ENCODE measurements around the gene OLIG3. TPM values are rescaled to one million over a fixed set of nuclear protein-coding genes. Genes with fewer than 3 reads are reported as not detected.

The OLIG3 gene
- total and polyA plus RNA-seq, 2 of the 8 experiments (the other 6 are each of a cell fraction or from before 2014, with no cell fraction given), result 0.60 to 1.3 TPM

- no peak overlapping the region for H2BK20ac ChIP-seq (ENCODE audit: low read length)
- H3K79me1 ChIP-seq (ENCODE audit: low read depth, low read length), result no peaks in the 10 kb centered on the region
- H2AFZ ChIP-seq (ENCODE audit: low read length), result no peak overlapping the region
- ChIA-PET POLR2A (ENCODE audit: partially characterized antibody) (no interaction called here), CTCF (ENCODE audit: partially characterized antibody) (interaction anchor here (0.6 to 9.0 kb wide), 7 partner anchors 10 to 432 kb away, joined by 3 to 55 read pairs (median 3); partner anchors contain the start of gene OLIG3)
- peaks cover 0 to 5% (median 3%) of the 10 kb centered on the region in 4 experiments; a peak in 4 of 7 replicates for H3K4me1 ChIP-seq (replicated peaks in 1 of 4; ENCODE audit: control insufficient read depth in 3 of 4, insufficient read depth in 4 of 4, low read length in 3 of 4)
- no peak overlapping the region for H3K18ac ChIP-seq (ENCODE audit: extremely low read depth, low read length)
- no peak overlapping the region for H3K27ac ChIP-seq (ENCODE audit: low read depth, low read length)
- H3K9me3 ChIP-seq (ENCODE audit: insufficient read depth in 2 of 2, low read depth in 1 of 2, low read length in 1 of 2), result no peaks in the 10 kb centered on the region
- 44% methylated on average over 2 of the region's 2 CpGs; no CpG with 5 or more reads in 1 of the 2 experiments for WGBS, 2 experiments (ENCODE audit: extremely low coverage in 1 of 2, insufficient coverage in 1 of 2, insufficient read length in 1 of 2, insufficient replicate concordance in 2 of 2, low coverage in 1 of 2, low lambda C conversion rate in 2 of 2, missing lambda C conversion rate in 1 of 2)
- no peak overlapping the region for H4K8ac ChIP-seq (ENCODE audit: extremely low read depth, insufficient read depth, low read length)
- no peak overlapping the region for H2BK120ac ChIP-seq (replicated peaks; ENCODE audit: low read depth, low read length)
- H3K23me2 ChIP-seq (ENCODE audit: low read depth, low read length), result no peaks in the 10 kb centered on the region
- H4K20me1 ChIP-seq (replicated peaks in 1 of 2; ENCODE audit: control insufficient read depth in 1 of 2, insufficient read depth in 2 of 2, low read length in 2 of 2), result no peaks in the 10 kb centered on the region
- no peak overlapping the region for H2BK12ac ChIP-seq (ENCODE audit: low read depth, low read length)
- peaks cover 0 to 1% (median 0%) of the 10 kb centered on the region in 4 experiments; a peak in 2 of 7 replicates for H3K27me3 ChIP-seq (replicated peaks in 1 of 4; ENCODE audit: control insufficient read depth in 3 of 4, extremely low read depth in 1 of 4, insufficient read depth in 3 of 4, low read length in 3 of 4)
- H3K4me3 ChIP-seq (ENCODE audit: extremely low read depth in 1 of 4, insufficient read depth in 2 of 4, low read depth in 3 of 4, low read length in 4 of 4), result no peak overlapping the region
- no peak overlapping the region for H4K91ac ChIP-seq (replicated peaks; ENCODE audit: insufficient read length, low read length)
- no peak overlapping the region for H3K14ac ChIP-seq (ENCODE audit: insufficient read length)
- FAIRE-seq, result no peak
- no peaks in the 10 kb centered on the region for H3K36me3 ChIP-seq (ENCODE audit: control insufficient read depth in 2 of 4, insufficient read depth in 4 of 4, low read length in 3 of 4)
- H2BK15ac ChIP-seq (ENCODE audit: low read length), result no peak overlapping the region
- no peak overlapping the region for H4K5ac ChIP-seq (ENCODE audit: insufficient read length, low read depth, low read length)
- no peak for DNase-seq (ENCODE audit: low read depth in 1 of 2, low spot score in 2 of 2)
- H3K4me2 ChIP-seq (ENCODE audit: insufficient read depth in 1 of 2, low read depth in 2 of 2, low read length in 2 of 2), result no peak overlapping the region
- no peak overlapping the region for H3K56ac ChIP-seq (replicated peaks; ENCODE audit: insufficient read length, low read depth, low read length)
- H3K79me2 ChIP-seq (ENCODE audit: control insufficient read depth in 1 of 2, insufficient read depth in 2 of 2, low read length in 2 of 2), result no peaks in the 10 kb centered on the region
- no peak overlapping the region for H2BK5ac ChIP-seq (ENCODE audit: low read depth, low read length)
- H2AK5ac ChIP-seq (ENCODE audit: low read depth, low read length), result no peak overlapping the region
- no peak overlapping the region for H3K9ac ChIP-seq (replicated peaks in 1 of 4; ENCODE audit: extremely low read depth in 1 of 4, low read depth in 3 of 4, low read length in 3 of 4)
- no peak overlapping the region for H3K23ac ChIP-seq (ENCODE audit: insufficient read length)
- no peak overlapping the region for H3K4ac ChIP-seq (replicated peaks; ENCODE audit: insufficient read length, low read depth, low read length)
- TF ChIP-seq GABPA (IDR thresholded peaks at IDR 0.05; ENCODE audit: borderline replicate concordance, insufficient read depth, low read length) (no peak), RFX5 (IDR thresholded peaks at IDR 0.05; ENCODE audit: borderline replicate concordance, low read depth, low read length) (no peak), RXRA (IDR thresholded peaks at IDR 0.05; ENCODE audit: insufficient read depth, low read depth, low read length) (no peak), KDM5A (IDR thresholded peaks at IDR 0.05; ENCODE audit: low read length) (no peak), CTCF (IDR thresholded peaks at IDR 0.05; ENCODE audit: control extremely low read depth in 1 of 3, insufficient read depth in 1 of 3, low read depth in 1 of 3, low read length in 3 of 3) (peak in 2 of 3 experiments; percentile 60 to 70; a peak in 3 of 4 replicates), RAD21 (IDR thresholded peaks at IDR 0.05 in 1 of 2, conservative IDR thresholded peaks at IDR 0.05 in 1 of 2; ENCODE audit: low read depth in 2 of 2, low read length in 2 of 2) (peak; percentile 56 to 64), KDM4A (IDR thresholded peaks at IDR 0.05; ENCODE audit: low read depth, low read length, severe bottlenecking) (no peak), JUN (IDR thresholded peaks at IDR 0.05; ENCODE audit: low read depth, low read length) (no peak), EZH2 (IDR thresholded peaks at IDR 0.05; ENCODE audit: low read depth, low read length, severe bottlenecking) (no peak)
Measured at GRCh38 chr6:137475103-137475502, 19.1 kb downstream of the OLIG3 start.
